Spleen (tissue), 7 donors: ENCODE measurements around the gene ADCY6.

ENCODE experiments used
- POLR2A ChIP-seq, 3 donors: fragments of 450-650 bp; IDR thresholded peaks; one replicate each; pipeline ENCODE4 v1.5.1; 2017; ENCODE audit warnings: antibody characterized with exemption in 3 of 3, mild to moderate bottlenecking in 1 of 3
- TF ChIP-seq, protein P1 (sequence below), 11 experiments: fragments of 200-600 bp in 7 of 11; fragments of 450-650 bp in 4 of 11; sonication (generic) in 4 of 11; IDR thresholded peaks in 8 of 11; conservative IDR thresholded peaks in 3 of 11; 1 replicate in 7 of 11; 2 replicates in 4 of 11; pipeline versions ENCODE4 v1.4.0 to v1.8.0; 2016 to 2021; ENCODE audit warnings: antibody characterized with exemption in 11 of 11, inconsistent platforms in 4 of 11, mild to moderate bottlenecking in 1 of 11
- donor health status: DM: no; HTN: no; CAD: no; lungs with moderate emphysema.
- donor health status: DM: no; HTN: no; CAD: no.
- donor health status: DM: no; HTN: no; CAD: no.

DNA sequence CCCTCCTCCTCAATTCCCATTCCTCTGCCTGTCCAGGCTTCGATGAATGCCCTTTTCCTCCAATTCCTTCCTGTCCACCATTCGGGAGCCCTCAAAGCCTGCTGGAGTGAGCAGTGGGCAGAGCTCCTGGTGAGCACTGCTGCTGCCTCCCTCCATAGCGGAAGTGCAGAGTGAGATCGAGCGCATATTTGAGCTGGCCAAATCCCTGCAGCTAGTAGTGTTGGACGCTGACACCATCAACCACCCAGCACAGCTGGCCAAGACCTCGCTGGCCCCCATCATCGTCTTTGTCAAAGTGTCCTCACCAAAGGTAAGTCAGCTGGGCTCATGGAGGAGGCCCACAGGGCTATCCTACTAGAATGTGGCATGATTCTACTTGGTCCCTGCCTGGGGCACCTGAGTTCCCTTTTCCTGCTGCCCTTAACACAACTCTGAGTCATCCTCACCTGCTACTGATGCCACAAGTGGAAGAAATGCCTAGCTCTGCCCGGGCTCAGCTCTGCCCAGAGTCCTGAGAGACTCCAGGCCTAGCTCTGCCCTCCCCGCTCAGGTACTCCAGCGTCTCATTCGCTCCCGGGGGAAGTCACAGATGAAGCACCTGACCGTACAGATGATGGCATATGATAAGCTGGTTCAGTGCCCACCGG, 37.4 kb upstream of the ADCY6 start:
- TF ChIP-seq, protein P1, sequence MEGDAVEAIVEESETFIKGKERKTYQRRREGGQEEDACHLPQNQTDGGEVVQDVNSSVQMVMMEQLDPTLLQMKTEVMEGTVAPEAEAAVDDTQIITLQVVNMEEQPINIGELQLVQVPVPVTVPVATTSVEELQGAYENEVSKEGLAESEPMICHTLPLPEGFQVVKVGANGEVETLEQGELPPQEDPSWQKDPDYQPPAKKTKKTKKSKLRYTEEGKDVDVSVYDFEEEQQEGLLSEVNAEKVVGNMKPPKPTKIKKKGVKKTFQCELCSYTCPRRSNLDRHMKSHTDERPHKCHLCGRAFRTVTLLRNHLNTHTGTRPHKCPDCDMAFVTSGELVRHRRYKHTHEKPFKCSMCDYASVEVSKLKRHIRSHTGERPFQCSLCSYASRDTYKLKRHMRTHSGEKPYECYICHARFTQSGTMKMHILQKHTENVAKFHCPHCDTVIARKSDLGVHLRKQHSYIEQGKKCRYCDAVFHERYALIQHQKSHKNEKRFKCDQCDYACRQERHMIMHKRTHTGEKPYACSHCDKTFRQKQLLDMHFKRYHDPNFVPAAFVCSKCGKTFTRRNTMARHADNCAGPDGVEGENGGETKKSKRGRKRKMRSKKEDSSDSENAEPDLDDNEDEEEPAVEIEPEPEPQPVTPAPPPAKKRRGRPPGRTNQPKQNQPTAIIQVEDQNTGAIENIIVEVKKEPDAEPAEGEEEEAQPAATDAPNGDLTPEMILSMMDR (IDR thresholded peaks at IDR 0.05 in 8 of 11, conservative IDR thresholded peaks at IDR 0.05 in 3 of 11) = no peak
- TF ChIP-seq POLR2A (IDR thresholded peaks at IDR 0.05) = no peak
